OCI-LY1 (cell line): ENCODE data around the gene TPST1.

Experiments
- H2AFZ ChIP-seq: fragments of 200-600 bp; sonication (generic), shearing (Covaris generic); 2 replicates; pipeline ENCODE4 v1.6.0; 2014; ENCODE audit warnings: antibody characterized with exemption, mild to moderate bottlenecking, low read length
- H3F3A ChIP-seq: fragments of 200-600 bp; sonication (generic), shearing (Covaris generic); 2 replicates; pipeline ENCODE4 v1.6.0; 2014; ENCODE audit warnings: mild to moderate bottlenecking, antibody characterized with exemption, low read length, moderate library complexity; ENCODE audit not compliant: insufficient read depth
- H3K27ac ChIP-seq: fragments of 200-600 bp; sonication (generic); 2 replicates; pipeline ENCODE4 v1.5.1; 2014; ENCODE audit warnings: low read length, mixed run types, mild to moderate bottlenecking, low read depth; ENCODE audit not compliant: poor library complexity, severe bottlenecking
- H3K27me3 ChIP-seq: fragments of 200-600 bp; sonication (generic); 2 replicates; pipeline ENCODE4 v1.6.0; 2014; ENCODE audit warnings: antibody characterized with exemption, mild to moderate bottlenecking, low read length, moderate library complexity; ENCODE audit not compliant: insufficient read depth
- H3K36me3 ChIP-seq: fragments of 200-600 bp; sonication (generic); 2 replicates; pipeline ENCODE4 v1.6.1; 2014; ENCODE audit warnings: mild to moderate bottlenecking, antibody characterized with exemption, low read length, moderate library complexity, mixed read lengths; ENCODE audit not compliant: insufficient read depth
- H3K4me1 ChIP-seq: fragments of 200-600 bp; sonication (generic); 2 replicates; pipeline ENCODE4 v1.5.1; 2014; ENCODE audit warnings: mild to moderate bottlenecking, low read length, moderate library complexity; ENCODE audit not compliant: insufficient read depth, severe bottlenecking
- H3K4me2 ChIP-seq: fragments of 200-600 bp; sonication (generic), shearing (Covaris generic); 2 replicates; pipeline ENCODE4 v1.6.1; 2014; ENCODE audit warnings: low read length
- H3K4me3 ChIP-seq: fragments of 200-600 bp; sonication (generic); 2 replicates; pipeline ENCODE4 v1.5.1; 2014; ENCODE audit warnings: low read length, low read depth, mild to moderate bottlenecking, mixed read lengths; ENCODE audit not compliant: poor library complexity, severe bottlenecking
- H3K79me2 ChIP-seq: fragments of 200-600 bp; shearing (Covaris generic); 2 replicates; pipeline ENCODE4 v1.6.1; 2016; ENCODE audit warnings: mixed run types, low read length, mixed read lengths; ENCODE audit not compliant: insufficient read depth
- H3K9ac ChIP-seq: fragments of 200-600 bp; sonication (generic), shearing (Covaris generic); 2 replicates; pipeline ENCODE4 v1.6.1; 2014; ENCODE audit warnings: mild to moderate bottlenecking, low read length, mixed read lengths
- H3K9me2 ChIP-seq: fragments of 200-600 bp; sonication (generic), shearing (Covaris generic); 2 replicates; pipeline ENCODE4 v1.6.1; 2014; ENCODE audit warnings: low read depth, mild to moderate bottlenecking, low read length, mixed read lengths
- H3K9me3 ChIP-seq: fragments of 200-600 bp; shearing (Covaris generic); 2 replicates; pipeline ENCODE4 v1.6.1; 2014; ENCODE audit warnings: low read length, mixed read lengths
- H4K20me1 ChIP-seq: fragments of 200-600 bp; sonication (generic), shearing (Covaris generic); 2 replicates; pipeline ENCODE4 v1.6.0; 2016; ENCODE audit warnings: mild to moderate bottlenecking, low read length; ENCODE audit not compliant: insufficient read depth
- EZH2 ChIP-seq: fragments of 200-600 bp; sonication (generic), shearing (Covaris generic); IDR thresholded peaks from 2 replicates; pipeline ENCODE4 v1.8.0; 2017; ENCODE audit warnings: borderline replicate concordance, mixed run types, mild to moderate bottlenecking, antibody characterized with exemption, low read length, moderate library complexity, mixed read lengths
- TF ChIP-seq, protein P1 (sequence below): fragments of 200-600 bp; sonication (generic), shearing (Covaris generic); IDR thresholded peaks from 2 replicates; pipeline ENCODE4 v1.5.1; 2017; ENCODE audit warnings: mild to moderate bottlenecking, antibody characterized with exemption, low read length, moderate library complexity, mixed read lengths

Gene TPST1

DNA sequence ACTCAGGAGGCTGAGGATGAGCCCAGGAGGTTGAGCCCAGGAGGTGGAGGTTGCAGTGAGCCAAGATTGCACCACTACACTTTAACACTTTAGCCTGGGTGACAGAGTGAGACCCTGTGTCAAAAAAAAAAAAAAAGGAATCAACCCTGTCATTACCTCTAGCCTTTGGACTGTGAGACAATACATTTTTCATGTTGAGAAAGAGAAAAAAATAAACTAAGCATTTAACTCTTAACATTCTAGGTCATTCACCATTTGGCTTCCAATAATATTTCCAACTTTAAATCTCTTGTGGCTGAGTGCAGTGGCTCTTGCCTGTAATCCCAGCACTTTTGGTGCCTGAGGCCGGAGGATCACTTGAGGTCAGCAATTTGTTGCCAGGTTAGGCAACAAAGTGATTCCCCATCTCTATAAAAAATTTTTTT is 41.9 kb upstream of the TPST1 start:
- H3K9ac ChIP-seq, result no peak overlapping the region
- H3K4me2 ChIP-seq, result no peak overlapping the region
- no peak overlapping the region for H3K27ac ChIP-seq
- H3K4me3 ChIP-seq, result no peak overlapping the region
- no peaks in the 10 kb centered on the region for H3K79me2 ChIP-seq
- no peak for TF ChIP-seq EZH2
- TF ChIP-seq, protein P1, sequence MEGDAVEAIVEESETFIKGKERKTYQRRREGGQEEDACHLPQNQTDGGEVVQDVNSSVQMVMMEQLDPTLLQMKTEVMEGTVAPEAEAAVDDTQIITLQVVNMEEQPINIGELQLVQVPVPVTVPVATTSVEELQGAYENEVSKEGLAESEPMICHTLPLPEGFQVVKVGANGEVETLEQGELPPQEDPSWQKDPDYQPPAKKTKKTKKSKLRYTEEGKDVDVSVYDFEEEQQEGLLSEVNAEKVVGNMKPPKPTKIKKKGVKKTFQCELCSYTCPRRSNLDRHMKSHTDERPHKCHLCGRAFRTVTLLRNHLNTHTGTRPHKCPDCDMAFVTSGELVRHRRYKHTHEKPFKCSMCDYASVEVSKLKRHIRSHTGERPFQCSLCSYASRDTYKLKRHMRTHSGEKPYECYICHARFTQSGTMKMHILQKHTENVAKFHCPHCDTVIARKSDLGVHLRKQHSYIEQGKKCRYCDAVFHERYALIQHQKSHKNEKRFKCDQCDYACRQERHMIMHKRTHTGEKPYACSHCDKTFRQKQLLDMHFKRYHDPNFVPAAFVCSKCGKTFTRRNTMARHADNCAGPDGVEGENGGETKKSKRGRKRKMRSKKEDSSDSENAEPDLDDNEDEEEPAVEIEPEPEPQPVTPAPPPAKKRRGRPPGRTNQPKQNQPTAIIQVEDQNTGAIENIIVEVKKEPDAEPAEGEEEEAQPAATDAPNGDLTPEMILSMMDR, result no peak
- H3K9me2 ChIP-seq, result no peaks in the 10 kb centered on the region
- no peaks in the 10 kb centered on the region for H3K9me3 ChIP-seq
- no peaks in the 10 kb centered on the region for H3F3A ChIP-seq
- H3K4me1 ChIP-seq, result peaks cover 5% of the 10 kb centered on the region
- no peaks in the 10 kb centered on the region for H3K27me3 ChIP-seq
- H2AFZ ChIP-seq, result no peak overlapping the region
- H3K36me3 ChIP-seq, result peaks cover 10% of the 10 kb centered on the region
- no peaks in the 10 kb centered on the region for H4K20me1 ChIP-seq

DNA sequence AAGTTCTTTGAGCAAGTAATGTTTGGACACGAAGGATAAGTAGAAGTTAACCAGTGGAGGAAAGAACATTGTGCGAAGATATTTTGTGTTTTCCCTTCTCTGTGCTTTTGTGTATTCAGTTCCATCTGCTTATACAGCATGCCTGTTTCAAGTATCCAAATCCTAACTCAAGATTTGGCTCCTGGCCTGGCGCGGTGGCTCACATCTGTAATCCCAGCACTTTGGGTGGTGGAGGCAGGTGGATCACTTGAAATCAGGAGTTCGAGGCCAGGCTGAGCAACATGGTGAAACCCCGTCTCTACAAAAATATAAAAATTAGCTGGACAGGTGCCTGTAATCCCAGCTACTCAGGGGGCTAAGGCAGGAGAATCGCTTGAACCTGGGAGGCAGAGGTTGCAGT is 40.8 kb upstream of the TPST1 start:
- H3K9me3 ChIP-seq, result no peaks in the 10 kb centered on the region
- no peaks in the 10 kb centered on the region for H4K20me1 ChIP-seq
- no peaks in the 10 kb centered on the region for H3F3A ChIP-seq
- H2AFZ ChIP-seq, result no peak overlapping the region
- H3K36me3 ChIP-seq, result no peaks in the 10 kb centered on the region
- no peaks in the 10 kb centered on the region for H3K27me3 ChIP-seq
- H3K4me1 ChIP-seq, result peaks cover 5% of the 10 kb centered on the region
- TF ChIP-seq, protein P1, result no peak
- no peak for TF ChIP-seq EZH2
- H3K4me2 ChIP-seq, result no peak overlapping the region
- H3K9ac ChIP-seq, result no peak overlapping the region
- H3K4me3 ChIP-seq, result no peak overlapping the region
- no peak overlapping the region for H3K27ac ChIP-seq
- no peaks in the 10 kb centered on the region for H3K9me2 ChIP-seq
- no peaks in the 10 kb centered on the region for H3K79me2 ChIP-seq

DNA sequence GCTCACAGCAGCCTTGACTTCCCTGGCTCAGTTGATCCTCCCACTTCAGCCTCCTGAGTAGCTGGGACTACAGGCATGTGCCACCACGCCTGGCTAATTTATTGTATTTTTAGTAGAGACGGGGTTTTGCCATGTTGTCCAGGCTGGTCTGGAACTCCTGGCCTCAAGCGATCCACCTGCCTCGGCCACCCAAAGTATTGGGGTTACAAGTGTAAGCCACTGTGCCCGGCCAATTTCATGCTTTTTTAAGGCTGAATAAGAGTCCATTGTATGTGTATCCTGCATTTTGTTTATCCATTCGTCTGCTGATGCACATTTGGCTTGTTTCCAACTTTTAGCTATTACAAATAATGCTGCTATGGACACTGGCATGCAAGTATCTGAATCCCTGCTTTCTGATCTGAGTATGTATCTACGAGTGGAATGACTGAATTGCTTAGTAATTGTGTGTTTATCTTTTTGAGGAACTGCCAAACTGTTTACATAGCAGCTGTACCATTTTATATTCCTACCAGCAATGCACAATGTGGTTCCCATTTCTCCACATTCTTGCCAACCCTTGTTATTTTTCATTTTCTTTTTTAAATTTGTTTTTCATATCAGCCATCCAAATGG is 37.3 kb upstream of the TPST1 start:
- no peaks in the 10 kb centered on the region for H3K4me1 ChIP-seq
- H3K79me2 ChIP-seq, result no peaks in the 10 kb centered on the region
- H3K4me3 ChIP-seq, result no peak overlapping the region
- no peak overlapping the region for H3K4me2 ChIP-seq
- TF ChIP-seq EZH2, result no peak
- TF ChIP-seq, protein P1, result no peak
- no peaks in the 10 kb centered on the region for H3F3A ChIP-seq
- no peak overlapping the region for H3K27ac ChIP-seq
- H3K9me3 ChIP-seq, result no peaks in the 10 kb centered on the region
- no peak overlapping the region for H3K9ac ChIP-seq
- H2AFZ ChIP-seq, result no peak overlapping the region
- H4K20me1 ChIP-seq, result no peaks in the 10 kb centered on the region
- H3K9me2 ChIP-seq, result no peaks in the 10 kb centered on the region
- H3K27me3 ChIP-seq, result no peaks in the 10 kb centered on the region
- no peaks in the 10 kb centered on the region for H3K36me3 ChIP-seq
